Activated CD8-positive, alpha-beta T cell treated with anti-CD3 and anti-CD28 coated beads, Interleukin-2, amount 10 ng/mL, durations not matched to agents 7 days and 5 days (primary cell): Measurements from ENCODE around the gene MYO5A. TPM values are rescaled to one million over a fixed set of nuclear protein-coding genes. Genes with fewer than 3 reads are reported as not detected.

Experiments used
- ATAC-seq: fragments of 150-1000 bp; cut with Tn5 transposase; one replicate; pipeline ENCODE4 v1.10.0; 2021; ENCODE audit warnings: moderate library complexity
- CTCF ChIA-PET: fragments of 350-600 bp; sonication (Branson Sonifier 250); formaldehyde crosslinking; loops from one replicate; lab custom pipeline; 2021; ENCODE audit warnings: antibody characterized with exemption; lab: Charles Lee
- POLR2A ChIA-PET: fragments of 350-600 bp; sonication (Branson Sonifier 250); formaldehyde crosslinking; loops from one replicate; lab custom pipeline; 2021; ENCODE audit warnings: antibody characterized with exemption; lab: Charles Lee
- DNase-seq: peaks from one replicate; pipeline ENCODE4 v3.0.0-alpha.2; 2020
- H3K27ac Mint-ChIP-seq: one replicate; pipeline ENCODE4 v1.8.0; 2021; ENCODE audit warnings: mild to moderate bottlenecking, mixed read lengths
- H3K27me3 Mint-ChIP-seq: one replicate; pipeline ENCODE4 v1.8.0; 2021; ENCODE audit warnings: low read depth, mixed read lengths
- H3K36me3 Mint-ChIP-seq: one replicate; pipeline ENCODE4 v1.8.0; 2021; ENCODE audit warnings: low read depth, mixed read lengths
- H3K4me1 Mint-ChIP-seq: one replicate; pipeline ENCODE4 v1.8.0; 2021; ENCODE audit warnings: low read depth, mixed read lengths
- H3K4me3 Mint-ChIP-seq: one replicate; pipeline ENCODE4 v1.8.0; 2021; ENCODE audit warnings: mild to moderate bottlenecking, mixed read lengths
- H3K9me3 Mint-ChIP-seq: one replicate; pipeline ENCODE4 v1.8.0; 2022; ENCODE audit warnings: mixed read lengths; ENCODE audit not compliant: insufficient read depth
- microRNA-seq: library from miRNA; unstranded; fragments of <30 nt; microRNA quantifications from one replicate; pipeline ENCODE4 v1.2.0, GENCODE V29; 2022
- total RNA-seq, 2 experiments: library from RNA; stranded (reverse); gene quantifications; one replicate each; pipeline ENCODE4 v1.2.3, GENCODE V29; 2021

The MYO5A gene
- total RNA-seq, 2 experiments from 2014 or later: 34.8 to 37.4 TPM

- ChIA-PET POLR2A (interaction anchor here (0.5 to 1.4 kb wide), 10 partner anchors 11 to 421 kb away, joined by 3 to 8 read pairs (median 4); partner anchors contain the start of genes LEO1 and MYO5C), CTCF (interaction anchor here (0.7 to 2.7 kb wide), 24 partner anchors 9 to 474 kb away, joined by 3 to 22 read pairs (median 4); partner anchors contain the start of genes ATOSA, MYO5A and MYO5C)
- H3K36me3 Mint-ChIP-seq: peaks cover 18% of the 10 kb centered on the region
- no peaks in the 10 kb centered on the region for H3K9me3 Mint-ChIP-seq
- ATAC-seq (peak; percentile 97), DNase-seq (peak; percentile 85)
- H3K4me1 Mint-ChIP-seq: peaks cover 63% of the 10 kb centered on the region
- peak overlapping the region; percentile 50 for H3K4me3 Mint-ChIP-seq
- H3K27me3 Mint-ChIP-seq: no peaks in the 10 kb centered on the region
- H3K27ac Mint-ChIP-seq: peak overlapping the region; percentile 85
These were observed 267.0 kb downstream of the MYO5A start for GRCh38 chr15:52261498-52262242.

DNA sequence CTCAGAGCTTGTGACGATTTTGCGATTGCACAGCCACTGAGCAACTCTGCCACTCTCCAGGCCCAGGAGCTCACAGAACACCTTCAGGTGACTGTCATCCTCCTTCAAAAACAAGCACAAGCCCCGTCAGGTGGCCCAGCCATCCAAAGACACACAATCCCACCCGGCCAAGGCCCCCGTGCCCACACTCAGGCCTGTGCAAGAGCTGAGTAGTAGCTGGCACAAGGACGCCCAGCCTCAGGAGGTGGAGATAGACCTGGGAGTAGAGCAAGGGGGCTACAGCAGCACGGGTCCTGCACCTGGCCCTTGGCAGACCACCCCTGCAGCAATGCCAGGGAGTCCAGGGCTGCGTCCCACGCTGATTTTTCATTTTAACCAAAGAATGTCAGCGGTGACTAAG lies 267.7 kb downstream of the MYO5A start:
- ChIA-PET CTCF (interaction anchor here (0.8 to 2.7 kb wide), 13 partner anchors 10 to 473 kb away, joined by 3 to 22 read pairs (median 6); partner anchors contain the start of gene MYO5A), POLR2A (interaction anchor here (0.8 to 1.4 kb wide), 2 partner anchors 19 to 241 kb away, joined by 3 to 5 read pairs; no protein-coding TSS in a partner anchor)
- H3K27ac Mint-ChIP-seq: peak overlapping the region; percentile 85
- no peaks in the 10 kb centered on the region for H3K9me3 Mint-ChIP-seq
- ATAC-seq (no peak), DNase-seq (no peak)
- H3K27me3 Mint-ChIP-seq: no peaks in the 10 kb centered on the region
- peaks cover 18% of the 10 kb centered on the region for H3K36me3 Mint-ChIP-seq
- H3K4me1 Mint-ChIP-seq: peaks cover 69% of the 10 kb centered on the region
- H3K4me3 Mint-ChIP-seq: no peak overlapping the region

DNA sequence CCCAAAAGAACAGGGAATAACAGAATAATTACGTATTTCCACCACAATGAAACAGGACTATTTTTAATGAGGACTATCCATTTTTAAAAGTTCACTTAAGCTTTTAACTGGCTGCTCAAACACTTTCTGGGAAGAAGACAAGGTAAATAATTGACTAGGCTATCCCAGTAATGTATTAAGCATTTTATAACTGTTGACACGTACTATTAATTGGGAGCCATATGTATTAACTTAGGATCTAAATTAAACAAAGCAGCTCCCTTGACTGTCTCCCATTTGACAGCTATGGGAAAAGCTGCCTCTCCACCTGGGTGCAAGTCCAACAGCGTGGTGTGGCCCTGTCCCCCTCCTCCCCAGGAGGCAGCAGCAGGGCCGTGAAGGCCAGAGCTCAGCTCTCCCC lies 269.2 kb downstream of the MYO5A start:
- Mint-ChIP-seq H3K4me1 (peaks cover 77% of the 10 kb centered on the region), H3K4me3 (no peak overlapping the region), H3K36me3 (peaks cover 18% of the 10 kb centered on the region), H3K27ac (peak overlapping the region; percentile 34), H3K27me3 (no peaks in the 10 kb centered on the region), H3K9me3 (no peaks in the 10 kb centered on the region)
- POLR2A ChIA-PET: interaction anchor here (0.9 kb wide), 1 partner anchor 310 kb away, joined by 4 read pairs; the partner anchor contains the start of gene ARPP19
- CTCF ChIA-PET: interaction anchor here (1.0 to 6.9 kb wide), 4 partner anchors 73 to 475 kb away, joined by 3 to 106 read pairs (median 5); no protein-coding TSS in a partner anchor
- DNase-seq (no peak), ATAC-seq (no peak)

GRCh38 chr15:52258461-52258860 lies 270.2 kb downstream of the MYO5A start:
- no peak overlapping the region for H3K4me3 Mint-ChIP-seq
- ChIA-PET CTCF (interaction anchor here (2.1 to 6.9 kb wide), 3 partner anchors 31 to 476 kb away, joined by 9 to 106 read pairs (median 73); no protein-coding TSS in a partner anchor), POLR2A (interaction anchor here (0.5 kb wide), 1 partner anchor 205 kb away, joined by 3 read pairs; no protein-coding TSS in a partner anchor)
- H3K9me3 Mint-ChIP-seq: no peaks in the 10 kb centered on the region
- H3K27ac Mint-ChIP-seq: no peak overlapping the region
- H3K4me1 Mint-ChIP-seq: peaks cover 68% of the 10 kb centered on the region
- DNase-seq (no peak), ATAC-seq (no peak)
- H3K27me3 Mint-ChIP-seq: no peaks in the 10 kb centered on the region
- peaks cover 17% of the 10 kb centered on the region for H3K36me3 Mint-ChIP-seq

GRCh38 chr15:52257734-52258062 lies 271.0 kb downstream of the MYO5A start:
- ChIA-PET POLR2A (interaction anchor here (1.0 kb wide), 1 partner anchor 18 kb away, joined by 3 read pairs; no protein-coding TSS in a partner anchor), CTCF (interaction anchor here (1.1 to 6.9 kb wide), 19 partner anchors 8 to 477 kb away, joined by 3 to 106 read pairs (median 5); partner anchors contain the start of gene MYO5A)
- Mint-ChIP-seq H3K9me3 (no peaks in the 10 kb centered on the region), H3K27me3 (no peaks in the 10 kb centered on the region), H3K36me3 (peaks cover 9% of the 10 kb centered on the region), H3K4me3 (no peak overlapping the region), H3K4me1 (peaks cover 63% of the 10 kb centered on the region), H3K27ac (no peak overlapping the region)
- no peak for ATAC-seq
- no peak for DNase-seq

Small RNA genes within 50 kb of the gene (microRNA-seq; reads per million reads assigned to microRNA genes)
- gene MIR1266: not detected

Other genes starting within 250 kb of the MYO5A start
- 1 to 10 TPM; 2.5 to 3.2 TPM for gene MYO5C, start 233.1 kb downstream of the MYO5A start, total RNA-seq
- gene ARPP19, start 40.1 kb upstream of the MYO5A start, total RNA-seq: 100 to 1,000 TPM; 182 to 201 TPM
- 10 to 100 TPM; 29.2 to 30.5 TPM for gene ATOSA, start 150.5 kb upstream of the MYO5A start, total RNA-seq